Stimulated activated CD4-positive, alpha-beta T cell treated with anti-CD3 and anti-CD28 coated beads, Interleukin-1b, Interleukin-23, amount 100 ng/mL, for 24 hours (primary cell): Measurements from ENCODE around the gene METTL13.
"Not testable (repeated sequence)": the region's sequence is repeated elsewhere in the genome, so short reads cannot be mapped to it uniquely, and the experiment has no call there.

ENCODE experiments used
- DNase-seq, 4 experiments: peaks; one replicate each; pipeline ENCODE4 v3.0.0-alpha.2; 2020; ENCODE audit warnings: low read depth in 4 of 4, low spot score in 1 of 4

Gene METTL13

DNA sequence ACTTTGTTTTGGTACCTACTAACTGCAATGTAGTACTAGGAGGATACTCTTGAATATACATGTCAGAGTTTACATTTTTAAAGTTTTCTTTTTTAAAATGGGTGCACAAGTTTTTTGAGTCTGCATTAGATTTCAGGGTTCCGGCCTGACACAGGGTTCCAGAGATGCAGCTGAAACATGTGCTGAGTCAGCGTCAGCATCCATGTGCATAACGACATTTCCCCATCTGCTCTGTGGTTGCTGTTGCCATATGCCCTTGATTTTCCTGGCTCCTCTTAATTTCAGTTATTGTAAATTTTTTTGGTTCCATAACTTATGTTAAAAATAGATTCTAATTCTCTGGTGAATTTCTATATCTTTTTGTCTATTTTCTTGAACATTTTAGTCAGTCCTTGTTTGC is 12.3 kb upstream of the METTL13 start:
- no peak for DNase-seq

DNA sequence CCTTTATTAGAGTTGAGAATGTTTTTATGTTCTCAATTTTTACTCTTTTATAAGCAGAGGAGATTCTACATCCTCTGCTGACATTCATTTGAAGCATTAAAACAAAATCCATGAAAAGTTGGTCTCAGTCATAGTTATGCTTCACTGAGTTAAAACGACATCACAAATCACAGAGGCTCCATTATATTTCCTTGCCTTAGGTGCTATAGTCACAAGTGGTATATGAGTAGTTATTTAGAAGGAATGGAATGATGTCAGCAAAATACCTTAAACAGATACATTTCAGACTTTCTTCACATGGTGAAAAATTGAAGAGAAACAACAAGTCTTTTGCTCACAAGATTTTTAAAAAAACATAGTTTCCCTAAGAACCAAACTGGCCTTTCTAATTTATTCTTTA is 11.7 kb upstream of the METTL13 start:
- DNase-seq = no peak

DNA sequence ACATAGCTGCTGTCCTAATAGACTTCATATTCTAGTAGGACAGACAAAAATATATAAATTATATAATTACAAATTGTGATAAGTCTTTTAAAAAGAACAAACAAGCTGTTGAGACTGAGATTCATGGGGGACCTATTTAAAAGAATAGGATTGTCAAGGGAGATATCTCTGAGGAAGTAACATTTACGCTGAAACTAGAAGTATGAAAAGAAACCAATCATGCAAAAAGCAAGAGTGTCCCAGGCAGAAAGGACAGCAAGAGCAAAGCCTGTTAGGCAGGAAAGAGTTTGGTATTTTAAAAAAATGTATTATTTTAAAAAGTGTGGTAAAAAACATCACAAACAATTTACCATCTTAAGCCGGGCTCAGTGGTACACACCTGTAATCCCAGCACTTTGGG is 9.1 kb upstream of the METTL13 start:
- no peak for DNase-seq

- no peak for DNase-seq
Observed at GRCh38 chr1:171780583-171781175, 781 bp upstream of the METTL13 start.

GRCh38 chr1:171783816-171784530 is 2.5 kb downstream of the METTL13 start:
- no peak for DNase-seq

DNA sequence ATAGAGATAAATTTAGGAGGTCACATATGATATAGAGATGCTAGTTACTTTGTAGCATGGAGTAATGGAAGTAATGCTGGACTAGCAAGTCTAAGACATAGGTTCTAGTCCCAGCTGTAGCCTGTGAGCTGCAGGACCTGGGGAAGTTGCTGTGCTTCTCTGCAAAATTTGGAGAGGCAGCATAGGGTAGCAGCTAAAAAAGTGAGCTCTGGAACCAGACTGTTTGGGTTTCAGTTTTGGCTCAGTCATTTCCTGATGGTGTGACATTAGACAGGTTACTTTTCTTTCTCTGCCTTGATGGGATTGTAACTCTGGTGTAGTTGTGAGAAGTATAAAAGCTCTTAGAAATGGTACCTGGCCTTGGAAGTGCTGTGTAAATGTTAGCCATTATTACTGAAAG is 3.3 kb downstream of the METTL13 start:
- no peak for DNase-seq

GRCh38 chr1:171785766-171786165 is 4.3 kb downstream of the METTL13 start:
- no peak for DNase-seq

- DNase-seq = no peak
Observed at GRCh38 chr1:171786534-171786933, 5.1 kb downstream of the METTL13 start.

- DNase-seq = no peak
Observed at GRCh38 chr1:171787686-171788480, 6.4 kb downstream of the METTL13 start.

DNA sequence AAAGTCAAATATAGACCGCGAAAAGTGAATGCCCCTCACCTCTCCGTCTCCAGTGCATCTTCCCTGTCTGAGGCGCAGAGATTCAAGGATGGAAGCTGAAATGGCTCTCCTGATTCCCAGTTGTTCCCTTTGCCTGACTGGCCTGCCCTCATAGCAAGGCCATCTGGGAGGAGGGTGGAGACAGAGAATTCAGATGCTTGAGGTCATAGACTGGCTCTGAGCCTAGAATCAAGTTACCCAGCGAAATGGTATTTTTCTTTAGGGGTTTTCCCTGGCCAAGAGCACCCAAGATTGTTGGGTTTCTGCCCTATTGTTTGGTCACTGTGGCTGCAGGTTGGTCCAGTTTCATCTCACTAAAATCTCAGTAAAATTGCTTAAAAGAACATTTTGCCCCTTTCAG is 7.2 kb downstream of the METTL13 start:
- DNase-seq = no peak

- no peak for DNase-seq
Observed at GRCh38 chr1:171790318-171790717, 8.9 kb downstream of the METTL13 start.

DNA sequence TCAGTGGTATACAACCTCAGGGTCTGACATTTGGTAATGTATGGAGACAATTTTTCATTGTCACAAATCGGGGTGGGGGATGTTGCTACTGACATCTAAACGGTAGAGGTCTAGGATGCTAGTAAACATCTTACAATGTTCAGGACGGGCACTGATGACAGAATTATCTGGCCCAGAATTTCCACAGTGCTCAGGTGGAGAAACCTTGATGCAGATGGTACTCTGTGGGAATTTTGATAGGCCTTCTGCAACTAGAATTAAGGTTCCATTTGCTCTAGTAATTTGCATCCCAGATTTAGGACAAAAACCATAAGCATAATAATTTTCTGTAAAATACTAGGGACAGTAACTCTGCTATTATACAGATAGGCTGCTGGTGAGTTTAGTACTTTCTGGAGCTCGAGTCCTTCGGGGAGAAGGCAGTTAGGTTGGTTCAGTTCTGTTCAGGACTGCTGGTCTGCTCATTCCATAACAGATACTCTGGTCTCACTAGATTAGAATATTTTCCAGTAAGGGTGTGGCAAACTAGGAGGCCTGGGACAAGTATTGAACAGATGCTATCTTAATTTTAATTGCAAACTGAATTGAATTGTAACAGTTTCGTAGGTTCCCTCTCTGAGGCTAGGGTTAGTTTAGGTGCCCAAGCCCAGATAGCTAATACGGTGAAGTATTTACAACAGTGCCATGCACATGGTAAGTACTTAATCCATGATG is 11.4 kb downstream of the METTL13 start:
- DNase-seq = no peak

- no peak for DNase-seq
Observed at GRCh38 chr1:171793636-171794035, 12.2 kb downstream of the METTL13 start.

- peak in 3 of 4 experiments; percentile 18 to 45 (median 25) for DNase-seq
Observed at GRCh38 chr1:171794085-171794484, 12.6 kb downstream of the METTL13 start.

GRCh38 chr1:171796592-171796991 is 15.1 kb downstream of the METTL13 start:
- DNase-seq = no peak

DNA sequence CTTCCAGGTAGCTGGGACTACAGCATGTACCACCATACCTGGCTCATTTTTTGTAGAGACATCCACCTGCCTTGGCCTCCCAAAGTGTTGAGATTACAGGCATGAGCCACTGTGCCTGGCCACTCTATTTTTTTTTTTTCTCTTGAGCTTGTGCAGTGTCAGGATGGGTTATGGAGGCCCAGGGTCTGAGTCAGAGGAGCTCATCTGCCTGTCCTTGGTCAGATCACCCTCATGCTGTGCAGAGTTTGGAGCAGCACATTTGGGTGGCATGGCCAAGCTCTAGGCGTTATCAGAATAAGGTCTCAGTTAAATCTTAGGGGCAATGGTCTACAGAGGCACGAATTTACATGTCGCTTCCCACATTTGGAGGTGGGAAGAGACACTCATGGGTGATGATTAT is 16.9 kb downstream of the METTL13 start:
- no peak for DNase-seq

- DNase-seq = no peak
Observed at GRCh38 chr1:171798765-171799164, 17.3 kb downstream of the METTL13 start.

DNA sequence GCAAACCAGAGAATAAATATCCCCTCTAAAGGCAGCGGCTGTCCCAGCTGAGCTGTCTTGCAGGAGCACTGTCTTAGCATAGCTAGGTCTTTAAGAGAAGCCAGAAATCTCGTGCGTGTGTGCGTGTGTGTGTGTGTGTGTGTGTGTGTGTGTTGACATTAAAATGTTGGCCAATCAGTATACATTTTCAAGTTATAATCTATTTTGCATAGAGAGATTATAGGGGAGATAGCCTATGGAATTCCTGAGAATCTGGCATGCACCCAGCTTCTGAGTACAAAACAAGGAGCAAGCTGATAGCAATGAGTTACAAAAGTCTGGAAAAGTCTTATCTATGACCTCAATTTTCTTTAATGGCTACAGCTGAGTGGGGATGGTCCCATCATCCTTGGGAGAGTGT is 17.7 kb downstream of the METTL13 start:
- DNase-seq = no peak

- DNase-seq = not testable (repeated sequence)
Observed at GRCh38 chr1:171799698-171800097, 18.2 kb downstream of the METTL13 start.

GRCh38 chr1:171800342-171800741 is 18.9 kb downstream of the METTL13 start:
- DNase-seq = no peak

DNA sequence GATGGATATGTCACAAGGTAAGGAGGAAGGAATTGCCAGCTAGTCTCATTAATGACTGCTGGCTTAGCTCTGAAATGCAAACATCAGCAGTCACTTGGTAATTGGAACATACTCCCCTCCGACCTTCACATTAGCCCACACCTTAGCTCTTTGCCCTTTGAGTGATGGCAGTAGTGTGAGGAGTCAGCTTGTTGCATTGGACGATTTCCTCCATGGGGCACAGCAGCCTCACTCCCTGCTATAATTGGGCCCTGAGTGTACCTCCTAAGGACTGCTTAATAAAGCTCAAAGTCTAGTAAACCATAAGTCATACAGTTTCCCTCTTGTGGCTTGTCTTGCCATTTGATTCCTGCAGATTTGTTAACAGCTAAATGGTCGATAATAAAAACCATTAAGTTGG is 19.4 kb downstream of the METTL13 start:
- DNase-seq = no peak

- no peak for DNase-seq
Observed at GRCh38 chr1:171801487-171801891, 20.0 kb downstream of the METTL13 start.
